Endothelial cell of umbilical vein (primary cell): ENCODE data around the gene ADARB2. TPM values are rescaled to one million over a fixed set of nuclear protein-coding genes. Genes with fewer than 3 reads are reported as not detected.

ENCODE experiments used
- BruUV-seq: library from RNA; stranded (reverse); fragments of 400-500 nt; replicated peaks from 2 replicates; lab custom pipeline; 2021; lab: Mats Ljungman, UMichigan
- CTCF ChIA-PET: fragments of 300-600, 350-600 bp; sonication (Branson Sonifier 250); formaldehyde crosslinking; loops from one replicate; lab custom pipeline; 2021; ENCODE audit warnings: antibody characterized with exemption, inconsistent platforms; lab: Charles Lee
- POLR2A ChIA-PET: fragments of 300-600, 350-600 bp; sonication (Branson Sonifier 250); formaldehyde crosslinking; loops from one replicate; lab custom pipeline; 2021; ENCODE audit warnings: antibody characterized with exemption, inconsistent platforms; lab: Charles Lee
- DNase-seq: peaks from one replicate; pipeline ENCODE4 v3.0.0-alpha.2; 2011; ENCODE audit warnings: low read depth, low spot score
- FAIRE-seq: peaks from 2 replicates; lab custom pipeline; 2011; peaks lifted over from hg19 to GRCh38; lab: Jason Lieb, UNC
- H2AFZ ChIP-seq: 2 replicates; pipeline ENCODE4 v1.6.0; 2012; ENCODE audit warnings: low read depth, low read length, control low read depth, inconsistent platforms
- H3K27ac ChIP-seq: 2 replicates; pipeline ENCODE4 v1.5.1; 2011; ENCODE audit warnings: low read depth, mild to moderate bottlenecking, control low read depth, low read length, moderate library complexity; ENCODE audit not compliant: insufficient read depth
- H3K27me3 ChIP-seq, 2 experiments: 2 replicates each; pipeline versions ENCODE4 v1.6.0 to v1.6.1; 2011; ENCODE audit warnings: low read length in 2 of 2, mixed read lengths in 1 of 2; ENCODE audit not compliant: control insufficient read depth in 2 of 2, insufficient read depth in 2 of 2
- H3K36me3 ChIP-seq, 2 experiments: 2 replicates in 1 of 2; 3 replicates in 1 of 2; pipeline ENCODE4 v1.5.1; 2011; ENCODE audit warnings: low read length in 2 of 2, mild to moderate bottlenecking in 1 of 2, moderate library complexity in 1 of 2; ENCODE audit not compliant: control insufficient read depth in 2 of 2, insufficient read depth in 2 of 2; ENCODE audit errors: extremely low read depth in 1 of 2
- H3K4me1 ChIP-seq: 3 replicates; pipeline ENCODE4 v1.5.1; 2011; ENCODE audit warnings: mild to moderate bottlenecking, low read length; ENCODE audit not compliant: control insufficient read depth, insufficient read depth; ENCODE audit errors: extremely low read depth
- H3K4me2 ChIP-seq: 2 replicates; pipeline ENCODE4 v1.6.1; 2011; ENCODE audit warnings: low read length, control low read depth, mixed read lengths; ENCODE audit not compliant: insufficient read depth
- H3K4me3 ChIP-seq, 3 experiments: fragments of 200-600 bp in 1 of 3; sonication (generic), shearing (Covaris generic) in 1 of 3; replicated peaks in 1 of 3; 2 replicates each; pipeline ENCODE4 v1.5.1; 2011 to 2016; ENCODE audit warnings: control low read depth in 3 of 3, low read length in 3 of 3, mild to moderate bottlenecking in 2 of 3, inconsistent platforms in 1 of 3, low read depth in 1 of 3, moderate library complexity in 1 of 3; ENCODE audit not compliant: insufficient read depth in 1 of 3
- H3K79me2 ChIP-seq: 2 replicates; pipeline ENCODE4 v1.6.0; 2012; ENCODE audit warnings: low read length, inconsistent platforms; ENCODE audit not compliant: control insufficient read depth, insufficient read depth
- H3K9ac ChIP-seq: replicated peaks from 2 replicates; pipeline ENCODE3; 2011; ENCODE audit warnings: low read length, control low read depth; ENCODE audit not compliant: insufficient read depth; ENCODE audit errors: extremely low read depth
- H3K9me1 ChIP-seq: replicated peaks from 3 replicates; pipeline ENCODE4 v1.6.0; 2011; ENCODE audit warnings: mild to moderate bottlenecking, low read length; ENCODE audit not compliant: control insufficient read depth, insufficient read depth; ENCODE audit errors: extremely low read depth
- H3K9me3 ChIP-seq: replicated peaks from 2 replicates; pipeline ENCODE4 v1.5.1; 2012; ENCODE audit warnings: low read length, inconsistent platforms; ENCODE audit not compliant: control insufficient read depth, insufficient read depth
- H4K20me1 ChIP-seq: replicated peaks from 2 replicates; pipeline ENCODE3; 2011; ENCODE audit warnings: mild to moderate bottlenecking, low read length; ENCODE audit not compliant: control insufficient read depth, insufficient read depth; ENCODE audit errors: extremely low read depth
- CTCF ChIP-seq, 2 donors: IDR thresholded peaks; 1 replicate in 1 of 2; 2 replicates in 1 of 2; pipeline ENCODE4 v1.5.1; 2011; ENCODE audit warnings: low read length in 2 of 2, mild to moderate bottlenecking in 2 of 2, moderate library complexity in 2 of 2, control low read depth in 1 of 2, inconsistent platforms in 1 of 2, low read depth in 1 of 2; ENCODE audit not compliant: insufficient read depth in 1 of 2; ENCODE audit errors: extremely low read depth in 1 of 2
- EZH2 ChIP-seq: IDR thresholded peaks from 2 replicates; pipeline ENCODE4 v1.6.1; 2012; ENCODE audit warnings: borderline replicate concordance, low read depth, mild to moderate bottlenecking, moderate library complexity, low read length, inconsistent platforms; ENCODE audit not compliant: severe bottlenecking
- FOS ChIP-seq: IDR thresholded peaks from 2 replicates; pipeline ENCODE4 v1.6.1; 2011; ENCODE audit warnings: mild to moderate bottlenecking, low read length, moderate library complexity, borderline replicate concordance; ENCODE audit not compliant: insufficient read depth
- GATA2 ChIP-seq: IDR thresholded peaks from 2 replicates; pipeline ENCODE4 v1.7.0; 2011; ENCODE audit warnings: low read depth, mild to moderate bottlenecking, moderate library complexity, mixed read lengths, low read length; ENCODE audit not compliant: insufficient read length, insufficient read depth
- MYC ChIP-seq: IDR thresholded peaks from one replicate; pipeline ENCODE4 v1.6.1; 2011; ENCODE audit warnings: mild to moderate bottlenecking, low read depth, low read length
- POLR2AphosphoS5 ChIP-seq: IDR thresholded peaks from 2 replicates; pipeline ENCODE4 v1.6.1; 2012; ENCODE audit warnings: low read depth, mild to moderate bottlenecking, control low read depth, low read length, moderate library complexity; ENCODE audit not compliant: insufficient read depth
- dilution Hi-C: fragments of 300-500 bp; cut with MboI; formaldehyde crosslinking; loops from one replicate; pipeline ENCODE4 v1.15.0; 2019; ENCODE audit warnings: low sequenced_read_pairs; ENCODE audit not compliant: extremely low pct_ligation_motif_present
- intact Hi-C: fragments of 100-400 bp; cut with micrococcal nuclease; formaldehyde crosslinking; loops from one replicate; pipeline ENCODE4 v1.10.0; 2022
- polyA plus RNA-seq, 4 experiments: library from polyadenylated mRNA; depleted of rRNA in 3 of 4; stranded (reverse) in 3 of 4; unstranded in 1 of 4; fragments of >200 nt; gene quantifications; 2 replicates each; pipeline versions ENCODE4 v1.2.1 to v1.2.3, GENCODE V29; 2011 to 2012; ENCODE audit warnings: missing spikeins in 1 of 4
- total RNA-seq: library from RNA; stranded (reverse); gene quantifications from 2 replicates; pipeline ENCODE4 v1.2.3, GENCODE V29; 2021
- TF ChIP-seq, protein P1 (sequence below): IDR thresholded peaks from 2 replicates; pipeline ENCODE4 v1.6.1; 2011; ENCODE audit not compliant: insufficient read depth, insufficient read length

Gene ADARB2
- total and polyA plus RNA-seq, 2 donors (not counting 3 experiments of a cell fraction or from before 2014, with no cell fraction given): not detected

GRCh38 chr10:1185911-1186682 is 551.2 kb downstream of the ADARB2 start:
- DNase-seq: no peak
- no peak overlapping the region for H2AFZ ChIP-seq
- H3K27ac ChIP-seq: no peak overlapping the region
- H3K9ac ChIP-seq: no peak overlapping the region
- intact Hi-C loops: no loop called here
- H3K9me3 ChIP-seq: no peaks in the 10 kb centered on the region
- H3K36me3 ChIP-seq: no peaks in the 10 kb centered on the region
- no peaks in the 10 kb centered on the region for H3K4me1 ChIP-seq
- H4K20me1 ChIP-seq: no peaks in the 10 kb centered on the region
- H3K4me2 ChIP-seq: no peak overlapping the region
- no TSS peak for BruUV-seq
- H3K4me3 ChIP-seq: no peak overlapping the region
- no peaks in the 10 kb centered on the region for H3K79me2 ChIP-seq
- no peak for TF ChIP-seq EZH2
- no peak for TF ChIP-seq GATA2
- no peaks in the 10 kb centered on the region for H3K27me3 ChIP-seq
- CTCF ChIA-PET: no interaction called here
- dilution Hi-C loops: no loop called here
- FAIRE-seq: no peak
- H3K9me1 ChIP-seq: no peaks in the 10 kb centered on the region
- POLR2A ChIA-PET: no interaction called here

GRCh38 chr10:1184541-1185430 is 552.5 kb downstream of the ADARB2 start:
- POLR2A ChIA-PET: no interaction called here

More at GRCh38 chr10:1184541-1185430, 552.5 kb downstream of the ADARB2 start:
- Histone ChIP-seq H3K27me3 (no peaks in the 10 kb centered on the region), H3K27ac (no peak overlapping the region), H3K9me1 (no peaks in the 10 kb centered on the region), H3K36me3 (no peaks in the 10 kb centered on the region), H3K9me3 (no peaks in the 10 kb centered on the region), H3K79me2 (no peaks in the 10 kb centered on the region), H4K20me1 (no peaks in the 10 kb centered on the region), H3K4me3 (no peak overlapping the region), H3K4me2 (no peak overlapping the region), H3K4me1 (no peaks in the 10 kb centered on the region), H3K9ac (no peak overlapping the region), H2AFZ (no peak overlapping the region)
- FAIRE-seq (no peak), DNase-seq (no peak)
- BruUV-seq: no TSS peak
- dilution Hi-C loops: no loop called here
- intact Hi-C loops: no loop called here
- CTCF ChIA-PET: interaction anchor here (0.6 kb wide), 1 partner anchor 1044 kb away, joined by 3 read pairs; no protein-coding TSS in a partner anchor
- TF ChIP-seq MYC (no peak), CTCF (IDR thresholded peaks at IDR 0.05; ENCODE audit: extremely low read depth in 1 of 2, insufficient read depth in 1 of 2, low read depth in 1 of 2, low read length in 2 of 2) (no peak), POLR2AphosphoS5 (no peak), FOS (no peak), GATA2 (no peak)
- TF ChIP-seq, protein P1, sequence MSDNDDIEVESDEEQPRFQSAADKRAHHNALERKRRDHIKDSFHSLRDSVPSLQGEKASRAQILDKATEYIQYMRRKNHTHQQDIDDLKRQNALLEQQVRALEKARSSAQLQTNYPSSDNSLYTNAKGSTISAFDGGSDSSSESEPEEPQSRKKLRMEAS: no peak
